Fibroblast of villous mesenchyme (primary cell): Measurements from ENCODE around the gene GXYLT2. TPM values are rescaled to one million over a fixed set of nuclear protein-coding genes. Genes with fewer than 3 reads are reported as not detected.

Experiments used
- DNase-seq: peaks from one replicate; pipeline ENCODE4 v3.0.0-alpha.2; 2010; ENCODE audit warnings: low read depth
- H3K4me3 ChIP-seq: 2 replicates; pipeline ENCODE4 v1.5.1; 2011; ENCODE audit warnings: low read depth, mild to moderate bottlenecking, low read length
- CTCF ChIP-seq: IDR thresholded peaks from 2 replicates; pipeline ENCODE4 v1.5.1; 2012; ENCODE audit warnings: low read depth, mild to moderate bottlenecking, low read length; ENCODE audit not compliant: insufficient read depth
- total RNA-seq: library from RNA; depleted of rRNA; stranded (reverse); fragments of >200 nt; gene quantifications from 2 replicates; pipeline ENCODE4 v1.2.3, GENCODE V29; 2012

The GXYLT2 gene
- total RNA-seq, 1 donor, result 18.1 TPM

- TF ChIP-seq CTCF, result no peak
- DNase-seq, result peak; percentile 50
- peak overlapping the region; percentile 76 for H3K4me3 ChIP-seq
These were observed 882 bp downstream of the GXYLT2 start for GRCh38 chr3:72888546-72889309.

GRCh38 chr3:72889310-72890165, 1.7 kb downstream of the GXYLT2 start:
- no peak for TF ChIP-seq CTCF
- H3K4me3 ChIP-seq, result peak overlapping the region; percentile 76
- no peak for DNase-seq

- peak overlapping the region; percentile 76 for H3K4me3 ChIP-seq
- no peak for DNase-seq
- no peak for TF ChIP-seq CTCF
These were observed 2.5 kb downstream of the GXYLT2 start for GRCh38 chr3:72890166-72890925.

GRCh38 chr3:72891053-72891855, 3.4 kb downstream of the GXYLT2 start:
- no peak for TF ChIP-seq CTCF
- peak overlapping the region; percentile 20 for H3K4me3 ChIP-seq
- peak; percentile 100 for DNase-seq

- no peak overlapping the region for H3K4me3 ChIP-seq
- no peak for TF ChIP-seq CTCF
- peak; percentile 95 for DNase-seq
These were observed 4.4 kb downstream of the GXYLT2 start for GRCh38 chr3:72892081-72892775.
